GM18873 (cell line): Measurements from ENCODE around the gene HABP2.

Experiments
- ATAC-seq: cut with Tn5 transposase; IDR thresholded peaks from one replicate; pipeline ENCODE4 v1.9.1; 2021; ENCODE audit warnings: mild to moderate bottlenecking, moderate library complexity, moderate number of reproducible peaks; ENCODE audit not compliant: unreplicated experiment, low FRiP score

The HABP2 gene

GRCh38 chr10:113625461-113626186, 72.8 kb downstream of the HABP2 start:
- no peak for ATAC-seq

DNA sequence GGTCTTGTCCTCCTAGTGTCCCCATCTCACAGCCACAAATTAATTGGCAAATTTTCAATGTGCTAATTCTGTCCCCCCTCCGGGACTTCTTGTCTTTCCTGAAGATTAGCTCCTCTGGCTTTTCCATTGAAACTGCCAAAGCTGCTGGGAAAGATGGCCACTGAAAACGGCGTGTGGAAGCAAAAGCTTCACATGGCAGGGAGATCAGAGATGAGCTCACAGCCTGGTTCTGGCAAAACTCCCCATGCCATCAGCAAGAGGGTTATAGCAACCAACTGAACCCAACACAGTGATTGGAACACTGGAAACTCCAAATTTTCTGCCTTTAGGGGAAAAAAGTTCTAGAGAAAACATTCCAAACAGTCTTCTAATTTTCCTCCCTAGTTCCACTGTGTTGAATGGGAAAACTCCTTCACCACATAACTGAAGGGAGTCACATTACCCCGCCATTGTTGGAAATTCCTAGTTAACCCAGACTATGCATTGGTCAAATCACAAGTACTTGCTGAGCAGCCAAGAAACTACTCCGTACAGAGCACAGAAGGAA, 74.0 kb downstream of the HABP2 start:
- no peak for ATAC-seq

- no peak for ATAC-seq
These were observed 75.0 kb downstream of the HABP2 start for GRCh38 chr10:113627836-113628235.

GRCh38 chr10:113628607-113629153, 75.8 kb downstream of the HABP2 start:
- ATAC-seq, result no peak

- no peak for ATAC-seq
These were observed 78.2 kb downstream of the HABP2 start for GRCh38 chr10:113630929-113631533.

DNA sequence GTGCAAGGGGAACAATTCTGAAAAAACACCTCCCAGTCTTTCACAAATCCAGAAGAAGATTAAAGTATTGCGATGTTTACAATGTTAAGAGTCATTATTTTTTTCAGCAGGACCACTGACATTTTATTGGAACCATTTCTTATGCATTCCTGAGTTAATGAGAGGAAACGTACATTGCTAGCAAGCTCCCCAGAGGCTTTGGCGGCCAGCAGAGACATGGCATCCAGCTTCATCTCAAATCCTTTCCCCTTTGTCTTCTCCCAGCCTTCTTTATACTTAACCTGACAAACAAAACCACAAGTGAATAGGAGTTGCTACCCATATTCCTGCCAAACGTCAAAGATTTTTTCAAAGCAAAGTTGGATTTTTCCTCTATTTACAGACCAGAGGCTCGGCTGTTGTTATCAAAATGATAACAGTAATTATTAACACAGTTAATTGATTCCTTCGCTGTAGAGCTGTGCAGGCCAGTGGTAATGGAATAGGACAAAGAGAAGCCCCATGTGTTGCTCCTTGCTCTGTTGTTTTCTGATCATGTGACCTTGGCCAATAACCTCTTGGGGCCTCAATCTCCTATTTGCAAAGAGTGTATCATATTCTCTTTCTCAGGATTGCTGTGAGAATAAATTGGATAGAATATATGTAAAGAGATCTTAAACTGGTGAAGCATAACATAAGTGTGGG, 79.0 kb downstream of the HABP2 start:
- no peak for ATAC-seq
